PC-9 (cell line): Measurements from ENCODE around the gene GRIK3.

Source experiments
- CTCF ChIP-seq: fragments of 200-600 bp; sonication (generic); conservative IDR thresholded peaks from 2 replicates; pipeline ENCODE4 v1.6.1; 2017; ENCODE audit warnings: mixed run types, antibody characterized with exemption, mild to moderate bottlenecking, moderate library complexity
- EZH2 ChIP-seq: fragments of 200-600 bp; sonication (generic); IDR thresholded peaks from 2 replicates; pipeline ENCODE4 v1.8.0; 2017; ENCODE audit warnings: antibody characterized with exemption, low read depth

DNA sequence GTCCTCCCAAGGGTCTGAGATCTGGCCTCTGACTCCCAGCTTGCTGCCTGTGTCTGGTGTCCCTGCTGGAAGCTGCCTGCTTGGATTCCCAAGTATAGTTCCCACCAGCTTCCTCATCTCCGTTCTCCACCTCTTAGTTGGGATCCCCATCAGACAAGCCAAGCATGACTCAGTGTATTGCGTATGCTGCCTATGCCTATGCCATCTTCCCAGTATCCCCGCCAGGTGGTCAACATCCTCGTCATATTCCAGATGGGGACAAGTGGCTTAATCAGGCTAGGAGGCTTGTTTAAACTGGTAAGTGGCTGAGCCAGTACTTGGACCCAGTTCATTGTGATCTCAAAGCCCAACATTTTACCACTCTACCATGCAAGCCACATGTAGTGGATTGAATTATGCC lies 204.4 kb downstream of the GRIK3 start:
- TF ChIP-seq CTCF (no peak), EZH2 (no peak)
